GM10266 (cell line): ENCODE measurements around the gene TMCC1.

Experiments
- DNase-seq: peaks from one replicate; pipeline ENCODE4 v3.0.0; 2012; ENCODE audit errors: extremely low spot score
- CTCF ChIP-seq: IDR thresholded peaks from 2 replicates; pipeline ENCODE4 v1.5.1; 2012; ENCODE audit warnings: mild to moderate bottlenecking, low read depth; ENCODE audit not compliant: control insufficient read depth, insufficient read depth; ENCODE audit errors: missing control alignments

The TMCC1 gene

GRCh38 chr3:129855170-129855831, 38.2 kb downstream of the TMCC1 start:
- DNase-seq, result no peak

GRCh38 chr3:129854460-129854859, 39.1 kb downstream of the TMCC1 start:
- no peak for TF ChIP-seq CTCF
- no peak for DNase-seq

More at GRCh38 chr3:129855170-129855831, 38.2 kb downstream of the TMCC1 start:
- TF ChIP-seq CTCF, result no peak

- DNase-seq, result no peak
- no peak for TF ChIP-seq CTCF
These were observed 47.6 kb downstream of the TMCC1 start for GRCh38 chr3:129845956-129846355.

- no peak for DNase-seq
- no peak for TF ChIP-seq CTCF
These were observed 52.7 kb downstream of the TMCC1 start for GRCh38 chr3:129840707-129841360.

GRCh38 chr3:129838086-129838485, 55.4 kb downstream of the TMCC1 start:
- TF ChIP-seq CTCF, result no peak
- DNase-seq, result no peak

GRCh38 chr3:129837065-129837642, 56.4 kb downstream of the TMCC1 start:
- no peak for DNase-seq
- TF ChIP-seq CTCF, result no peak

- DNase-seq, result no peak
- TF ChIP-seq CTCF, result no peak
These were observed 57.0 kb downstream of the TMCC1 start for GRCh38 chr3:129836381-129837064.
